Stimulated activated CD4-positive, alpha-beta T cell treated with anti-CD3 and anti-CD28 coated beads, Interleukin-2, amount 100 ng/mL, for 48 hours (primary cell): ENCODE results near the gene IGF2R.

Experiments used
- DNase-seq, 2 donors: peaks; one replicate each; pipeline ENCODE4 v3.0.0-alpha.2; 2020

IGF2R gene

GRCh38 chr6:159977904-159978268 is 9.0 kb downstream of the IGF2R start:
- no peak for DNase-seq

- DNase-seq = no peak
These were observed 9.6 kb downstream of the IGF2R start for GRCh38 chr6:159978291-159979135.

GRCh38 chr6:159979136-159979874 is 10.4 kb downstream of the IGF2R start:
- DNase-seq = peak; percentile 40 to 50

GRCh38 chr6:159980474-159980873 is 11.6 kb downstream of the IGF2R start:
- no peak for DNase-seq

GRCh38 chr6:159981071-159981402 is 12.2 kb downstream of the IGF2R start:
- DNase-seq = no peak

- no peak for DNase-seq
These were observed 12.7 kb downstream of the IGF2R start for GRCh38 chr6:159981403-159982245.

GRCh38 chr6:159982731-159983506 is 14.0 kb downstream of the IGF2R start:
- DNase-seq = no peak

- DNase-seq = no peak
These were observed 14.8 kb downstream of the IGF2R start for GRCh38 chr6:159983641-159984080.

GRCh38 chr6:159984268-159984786 is 15.4 kb downstream of the IGF2R start:
- no peak for DNase-seq

GRCh38 chr6:159985296-159985945 is 16.5 kb downstream of the IGF2R start:
- no peak for DNase-seq

- no peak for DNase-seq
These were observed 20.1 kb downstream of the IGF2R start for GRCh38 chr6:159988983-159989454.

GRCh38 chr6:159989492-159990480 is 20.9 kb downstream of the IGF2R start:
- no peak for DNase-seq

- DNase-seq = no peak
These were observed 23.5 kb downstream of the IGF2R start for GRCh38 chr6:159992366-159992765.

GRCh38 chr6:159995405-159995804 is 26.5 kb downstream of the IGF2R start:
- DNase-seq = no peak

GRCh38 chr6:159996087-159996622 is 27.3 kb downstream of the IGF2R start:
- DNase-seq = no peak

GRCh38 chr6:159996626-159997497 is 28.0 kb downstream of the IGF2R start:
- no peak for DNase-seq

- no peak for DNase-seq
These were observed 28.7 kb downstream of the IGF2R start for GRCh38 chr6:159997498-159998101.

- DNase-seq = no peak
These were observed 29.7 kb downstream of the IGF2R start for GRCh38 chr6:159998538-159998937.
